ENCODE data around the gene PLEKHG4. TPM values are rescaled to one million over a fixed set of nuclear protein-coding genes. Genes with fewer than 3 reads are reported as not detected.
A peak's percentile ranks its signal among the peaks of the same experiment; 100 is the strongest.

Gene PLEKHG4
- total and polyA plus RNA-seq, 9 of the 15 experiments (the other 6 are each of a cell fraction or from before 2014, with no cell fraction given): 3.7 to 36.8 (median 17.9) TPM

DNA sequence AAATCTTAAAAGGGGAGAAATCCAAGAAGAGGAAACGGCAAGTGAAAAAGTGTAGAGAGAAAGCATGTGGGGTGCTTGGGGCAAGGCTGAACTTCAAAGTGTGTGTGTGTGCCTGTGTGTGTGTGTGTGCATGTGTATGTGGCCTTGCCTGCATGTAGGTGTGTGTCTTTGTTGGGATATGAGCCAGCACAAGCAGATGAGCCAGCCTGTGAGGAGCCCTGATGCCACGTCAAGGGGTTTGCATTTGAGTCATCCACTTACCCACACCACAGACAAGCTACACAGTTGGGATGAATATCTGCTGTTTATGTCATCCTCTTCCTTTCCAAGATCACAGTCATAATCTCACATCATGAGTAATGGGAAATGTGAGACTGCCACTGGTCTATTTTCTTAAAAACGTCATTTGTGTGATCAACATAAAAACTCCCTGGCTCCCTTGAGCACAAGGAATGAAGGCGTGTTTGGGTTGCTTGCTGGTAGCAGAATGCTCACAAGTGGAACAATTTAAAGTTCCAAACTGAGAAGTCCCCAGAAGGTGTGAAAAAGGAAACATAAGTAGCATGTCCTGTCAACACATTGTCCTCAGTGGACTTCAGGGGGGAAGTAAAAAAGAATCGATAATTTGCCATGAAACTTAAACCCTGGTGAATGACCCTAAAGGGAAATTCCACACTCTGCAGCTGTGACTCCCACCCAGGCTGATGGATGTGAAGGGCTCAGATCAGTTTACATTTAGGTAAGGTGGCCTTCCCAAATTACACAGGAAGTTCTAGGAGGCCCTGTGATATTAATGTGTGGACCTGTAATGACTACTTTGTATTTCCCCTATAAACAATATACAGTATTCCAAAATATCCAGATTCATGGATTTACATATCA lies 32.5 kb downstream of the PLEKHG4 start (continued):
- TF ChIP-seq, protein P1, sequence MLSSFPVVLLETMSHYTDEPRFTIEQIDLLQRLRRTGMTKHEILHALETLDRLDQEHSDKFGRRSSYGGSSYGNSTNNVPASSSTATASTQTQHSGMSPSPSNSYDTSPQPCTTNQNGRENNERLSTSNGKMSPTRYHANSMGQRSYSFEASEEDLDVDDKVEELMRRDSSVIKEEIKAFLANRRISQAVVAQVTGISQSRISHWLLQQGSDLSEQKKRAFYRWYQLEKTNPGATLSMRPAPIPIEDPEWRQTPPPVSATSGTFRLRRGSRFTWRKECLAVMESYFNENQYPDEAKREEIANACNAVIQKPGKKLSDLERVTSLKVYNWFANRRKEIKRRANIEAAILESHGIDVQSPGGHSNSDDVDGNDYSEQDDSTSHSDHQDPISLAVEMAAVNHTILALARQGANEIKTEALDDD (IDR thresholded peaks at IDR 0.05): no peak
- TF ChIP-seq, protein P2, sequence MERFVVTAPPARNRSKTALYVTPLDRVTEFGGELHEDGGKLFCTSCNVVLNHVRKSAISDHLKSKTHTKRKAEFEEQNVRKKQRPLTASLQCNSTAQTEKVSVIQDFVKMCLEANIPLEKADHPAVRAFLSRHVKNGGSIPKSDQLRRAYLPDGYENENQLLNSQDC (CRISPR knock-in tag; IDR thresholded peaks at IDR 0.05): no peak
- TF ChIP-seq NFRKB (IDR thresholded peaks at IDR 0.05; ENCODE audit: low read depth): no peak
- TF ChIP-seq, protein P3, sequence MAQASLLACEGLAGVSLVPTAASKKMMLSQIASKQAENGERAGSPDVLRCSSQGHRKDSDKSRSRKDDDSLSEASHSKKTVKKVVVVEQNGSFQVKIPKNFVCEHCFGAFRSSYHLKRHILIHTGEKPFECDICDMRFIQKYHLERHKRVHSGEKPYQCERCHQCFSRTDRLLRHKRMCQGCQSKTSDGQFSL (CRISPR knock-in tag; IDR thresholded peaks at IDR 0.05): no peak
- TF ChIP-seq, protein P3 (tag; IDR thresholded peaks at IDR 0.05): no peak
- no peak for TF ChIP-seq POLR2A (conservative IDR thresholded peaks at IDR 0.05)
- TF ChIP-seq MAFG (tag; conservative IDR thresholded peaks at IDR 0.05): no peak
- TF ChIP-seq, protein P4, sequence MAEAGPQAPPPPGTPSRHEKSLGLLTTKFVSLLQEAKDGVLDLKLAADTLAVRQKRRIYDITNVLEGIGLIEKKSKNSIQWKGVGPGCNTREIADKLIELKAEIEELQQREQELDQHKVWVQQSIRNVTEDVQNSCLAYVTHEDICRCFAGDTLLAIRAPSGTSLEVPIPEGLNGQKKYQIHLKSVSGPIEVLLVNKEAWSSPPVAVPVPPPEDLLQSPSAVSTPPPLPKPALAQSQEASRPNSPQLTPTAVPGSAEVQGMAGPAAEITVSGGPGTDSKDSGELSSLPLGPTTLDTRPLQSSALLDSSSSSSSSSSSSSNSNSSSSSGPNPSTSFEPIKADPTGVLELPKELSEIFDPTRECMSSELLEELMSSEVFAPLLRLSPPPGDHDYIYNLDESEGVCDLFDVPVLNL (CRISPR knock-in tag; IDR thresholded peaks at IDR 0.05; ENCODE audit: low read depth): no peak
- TF ChIP-seq MCM7 (IDR thresholded peaks at IDR 0.05): no peak
- peak; percentile 53; the same call in 1 of the 2 replicates for TF ChIP-seq ELF4 (CRISPR knock-in tag; IDR thresholded peaks at IDR 0.05)
- no peak for TF ChIP-seq SMARCA5 (IDR thresholded peaks at IDR 0.05)
- TF ChIP-seq, protein P5, sequence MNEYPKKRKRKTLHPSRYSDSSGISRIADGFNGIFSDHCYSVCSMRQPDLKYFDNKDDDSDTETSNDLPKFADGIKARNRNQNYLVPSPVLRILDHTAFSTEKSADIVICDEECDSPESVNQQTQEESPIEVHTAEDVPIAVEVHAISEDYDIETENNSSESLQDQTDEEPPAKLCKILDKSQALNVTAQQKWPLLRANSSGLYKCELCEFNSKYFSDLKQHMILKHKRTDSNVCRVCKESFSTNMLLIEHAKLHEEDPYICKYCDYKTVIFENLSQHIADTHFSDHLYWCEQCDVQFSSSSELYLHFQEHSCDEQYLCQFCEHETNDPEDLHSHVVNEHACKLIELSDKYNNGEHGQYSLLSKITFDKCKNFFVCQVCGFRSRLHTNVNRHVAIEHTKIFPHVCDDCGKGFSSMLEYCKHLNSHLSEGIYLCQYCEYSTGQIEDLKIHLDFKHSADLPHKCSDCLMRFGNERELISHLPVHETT (CRISPR knock-in tag; conservative IDR thresholded peaks at IDR 0.05 in 1 of 2, IDR thresholded peaks at IDR 0.05 in 1 of 2): peak in 1 of 2 experiments; percentile 54; a peak in 2 of 4 replicates
- TF ChIP-seq SMARCA4 (IDR thresholded peaks at IDR 0.05): peak; percentile 56; the same call in 1 of the 2 replicates
- TF ChIP-seq, protein P6, sequence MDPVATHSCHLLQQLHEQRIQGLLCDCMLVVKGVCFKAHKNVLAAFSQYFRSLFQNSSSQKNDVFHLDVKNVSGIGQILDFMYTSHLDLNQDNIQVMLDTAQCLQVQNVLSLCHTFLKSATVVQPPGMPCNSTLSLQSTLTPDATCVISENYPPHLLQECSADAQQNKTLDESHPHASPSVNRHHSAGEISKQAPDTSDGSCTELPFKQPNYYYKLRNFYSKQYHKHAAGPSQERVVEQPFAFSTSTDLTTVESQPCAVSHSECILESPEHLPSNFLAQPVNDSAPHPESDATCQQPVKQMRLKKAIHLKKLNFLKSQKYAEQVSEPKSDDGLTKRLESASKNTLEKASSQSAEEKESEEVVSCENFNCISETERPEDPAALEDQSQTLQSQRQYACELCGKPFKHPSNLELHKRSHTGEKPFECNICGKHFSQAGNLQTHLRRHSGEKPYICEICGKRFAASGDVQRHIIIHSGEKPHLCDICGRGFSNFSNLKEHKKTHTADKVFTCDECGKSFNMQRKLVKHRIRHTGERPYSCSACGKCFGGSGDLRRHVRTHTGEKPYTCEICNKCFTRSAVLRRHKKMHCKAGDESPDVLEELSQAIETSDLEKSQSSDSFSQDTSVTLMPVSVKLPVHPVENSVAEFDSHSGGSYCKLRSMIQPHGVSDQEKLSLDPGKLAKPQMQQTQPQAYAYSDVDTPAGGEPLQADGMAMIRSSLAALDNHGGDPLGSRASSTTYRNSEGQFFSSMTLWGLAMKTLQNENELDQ (CRISPR knock-in tag; IDR thresholded peaks at IDR 0.05; ENCODE audit: borderline replicate concordance): no peak
- TF ChIP-seq NFE2 (IDR thresholded peaks at IDR 0.05; ENCODE audit: low read depth): no peak
- TF ChIP-seq SAP30 (IDR thresholded peaks at IDR 0.05; ENCODE audit: borderline replicate concordance, insufficient read depth, low read depth, low read length, poor library complexity, severe bottlenecking): no peak
